ENCODE results near the gene CHST6. TPM values are rescaled to one million over a fixed set of nuclear protein-coding genes. Genes with fewer than 3 reads are reported as not detected.
"Not testable (repeated sequence)": the region's sequence is repeated elsewhere in the genome, so short reads cannot be mapped to it uniquely, and the experiment has no call there.

Gene CHST6
- total and polyA plus RNA-seq, 9 of the 15 experiments (the other 6 are each of a cell fraction or from before 2014, with no cell fraction given) = 0.01 to 0.05 (median 0.02) TPM; not detected in 6

GRCh38 chr16:75501820-75502219, 6.6 kb upstream of the CHST6 start:
- H4K20me1 ChIP-seq (replicated peaks; ENCODE audit: control insufficient read depth, insufficient read depth, low read length); H3K4me1 ChIP-seq (replicated peaks in 1 of 2; ENCODE audit: control insufficient read depth in 2 of 2, insufficient read depth in 2 of 2, low read length in 2 of 2); in situ Hi-C loops (cut with MboI); ATAC-seq; POLR2A ChIA-PET; H3K4me3 ChIP-seq; H3K4me2 ChIP-seq (ENCODE audit: insufficient read depth, low read length); DNase-seq (ENCODE audit: extremely low read depth in 1 of 4, low spot score in 3 of 4); H2AFZ ChIP-seq (ENCODE audit: low read depth, low read length); FAIRE-seq; H3K36me3 ChIP-seq (ENCODE audit: control insufficient read depth, insufficient read depth, low read length); H3K27ac ChIP-seq (ENCODE audit: extremely low read depth, low read depth, low read length); intact Hi-C loops (cut with micrococcal nuclease); H3K9me3 ChIP-seq (replicated peaks; ENCODE audit: control insufficient read depth, insufficient read depth, low read depth, low read length); H3K9me1 ChIP-seq (ENCODE audit: control insufficient read depth, insufficient read depth, low read length); H3K9ac ChIP-seq (ENCODE audit: insufficient read depth in 1 of 2, low read depth in 2 of 2, low read length in 2 of 2); BruUV-seq (replicated peaks); H3K79me2 ChIP-seq (ENCODE audit: control insufficient read depth, insufficient read depth, low read length); CTCF ChIA-PET (ENCODE audit: low intra/inter-chr PET ratio): not testable (repeated sequence)
- WGBS (ENCODE audit: insufficient coverage, low coverage, missing lambda C conversion rate) = 5% methylated on average over 6 of the region's 6 CpGs
- peaks cover 2 to 16% of the 10 kb centered on the region in 2 experiments; a peak in 3 of 5 replicates for H3K27me3 ChIP-seq (ENCODE audit: control insufficient read depth in 2 of 2, insufficient read depth in 2 of 2, low read length in 2 of 2)

- in situ Hi-C loops (cut with MboI) (no loop called here), intact Hi-C loops (cut with micrococcal nuclease) (no loop called here)
- no peaks in the 10 kb centered on the region for H3K4me1 ChIP-seq (replicated peaks in 1 of 2; ENCODE audit: control insufficient read depth in 2 of 2, insufficient read depth in 2 of 2, low read length in 2 of 2)
- ChIA-PET CTCF (ENCODE audit: low intra/inter-chr PET ratio) (no interaction called here), POLR2A (no interaction called here)
- no peak overlapping the region for H3K27ac ChIP-seq (ENCODE audit: extremely low read depth, low read depth, low read length)
- H3K36me3 ChIP-seq (ENCODE audit: control insufficient read depth, insufficient read depth, low read length) = no peaks in the 10 kb centered on the region
- no peak overlapping the region for H2AFZ ChIP-seq (ENCODE audit: low read depth, low read length)
- H3K9me3 ChIP-seq (replicated peaks; ENCODE audit: control insufficient read depth, insufficient read depth, low read depth, low read length) = no peaks in the 10 kb centered on the region
- no peaks in the 10 kb centered on the region for H3K9me1 ChIP-seq (ENCODE audit: control insufficient read depth, insufficient read depth, low read length)
- H3K4me2 ChIP-seq (ENCODE audit: insufficient read depth, low read length) = no peak overlapping the region
- ATAC-seq (no peak), FAIRE-seq (no peak), DNase-seq (ENCODE audit: extremely low read depth in 1 of 4, low spot score in 3 of 4) (no peak)
- H3K9ac ChIP-seq (ENCODE audit: insufficient read depth in 1 of 2, low read depth in 2 of 2, low read length in 2 of 2) = no peak overlapping the region
- no peak overlapping the region for H3K4me3 ChIP-seq
- H4K20me1 ChIP-seq (replicated peaks; ENCODE audit: control insufficient read depth, insufficient read depth, low read length) = no peaks in the 10 kb centered on the region
- no peaks in the 10 kb centered on the region for H3K79me2 ChIP-seq (ENCODE audit: control insufficient read depth, insufficient read depth, low read length)
- H3K27me3 ChIP-seq (ENCODE audit: control insufficient read depth in 2 of 2, insufficient read depth in 2 of 2, low read length in 2 of 2) = peaks cover 2 to 16% of the 10 kb centered on the region in 2 experiments; a peak in 3 of 5 replicates
- 20% methylated on average over 5 of the region's 5 CpGs for WGBS (ENCODE audit: insufficient coverage, low coverage, missing lambda C conversion rate)
- BruUV-seq (replicated peaks) = no TSS peak
- no peak for TF ChIP-seq NCOA2 (IDR thresholded peaks at IDR 0.05; ENCODE audit: partially characterized antibody in 2 of 2)
- no peak for TF ChIP-seq SNIP1 (IDR thresholded peaks at IDR 0.05; ENCODE audit: low read depth)
- no peak for TF ChIP-seq MTF1 (CRISPR knock-in tag; IDR thresholded peaks at IDR 0.05; ENCODE audit: borderline replicate concordance)
- TF ChIP-seq ETS1 (conservative IDR thresholded peaks at IDR 0.05; ENCODE audit: control insufficient read depth, low read depth, low read length) = no peak
- no peak for TF ChIP-seq ZBTB33 (CRISPR knock-in tag; IDR thresholded peaks at IDR 0.05)
- no peak for TF ChIP-seq POLR2AphosphoS5 (IDR thresholded peaks at IDR 0.05; ENCODE audit: control insufficient read depth, insufficient read depth, low read depth, low read length)
- TF ChIP-seq CBFA2T2 (conservative IDR thresholded peaks at IDR 0.05) = no peak
- TF ChIP-seq ZNF146 (CRISPR knock-in tag; IDR thresholded peaks at IDR 0.05; ENCODE audit: unreplicated experiment) = no peak
- no peak for TF ChIP-seq BMI1 (IDR thresholded peaks at IDR 0.05; ENCODE audit: low read length)
- no peak for TF ChIP-seq ZNF124 (CRISPR knock-in tag; IDR thresholded peaks at IDR 0.05)
- TF ChIP-seq XRCC5 (IDR thresholded peaks at IDR 0.05; ENCODE audit: low read depth, low read length) = no peak
- no peak for TF ChIP-seq ZFP30 (CRISPR knock-in tag; IDR thresholded peaks at IDR 0.05; ENCODE audit: borderline replicate concordance)
- TF ChIP-seq GATA2 (CRISPR knock-in tag; IDR thresholded peaks at IDR 0.05) = no peak
- TF ChIP-seq ZNF445 (CRISPR knock-in tag; IDR thresholded peaks at IDR 0.05; ENCODE audit: low read depth) = no peak
Observed at GRCh38 chr16:75501359-75501758, 6.1 kb upstream of the CHST6 start.

All from K562 (cell line).